Activated CD8-positive, alpha-beta memory T cell treated with anti-CD3 and anti-CD28 coated beads for 4 hours (primary cell): ENCODE measurements around the gene SATB2.

Experiments used
- DNase-seq, 2 donors: peaks; one replicate each; pipeline ENCODE4 v3.0.0-alpha.2; 2020; ENCODE audit warnings: low read depth in 2 of 2

SATB2 gene

GRCh38 chr2:199405241-199405640 is 52.5 kb downstream of the SATB2 start:
- DNase-seq: no peak

- no peak for DNase-seq
Observed at GRCh38 chr2:199404841-199405240, 52.9 kb downstream of the SATB2 start.

- no peak for DNase-seq
Observed at GRCh38 chr2:199395311-199395710, 62.4 kb downstream of the SATB2 start.

GRCh38 chr2:199392363-199392762 is 65.4 kb downstream of the SATB2 start:
- DNase-seq: no peak

GRCh38 chr2:199388728-199389268 is 68.9 kb downstream of the SATB2 start:
- DNase-seq: no peak

- no peak for DNase-seq
Observed at GRCh38 chr2:199384043-199384442, 73.7 kb downstream of the SATB2 start.

GRCh38 chr2:199383021-199383420 is 74.7 kb downstream of the SATB2 start:
- no peak for DNase-seq

- DNase-seq: no peak
Observed at GRCh38 chr2:199382091-199382490, 75.6 kb downstream of the SATB2 start.

- DNase-seq: no peak
Observed at GRCh38 chr2:199381531-199381930, 76.2 kb downstream of the SATB2 start.

- no peak for DNase-seq
Observed at GRCh38 chr2:199378948-199379650, 78.6 kb downstream of the SATB2 start.

- no peak for DNase-seq
Observed at GRCh38 chr2:199370150-199370780, 87.5 kb downstream of the SATB2 start.

GRCh38 chr2:199366406-199366805 is 91.3 kb downstream of the SATB2 start:
- no peak for DNase-seq

- no peak for DNase-seq
Observed at GRCh38 chr2:199364153-199364552, 93.6 kb downstream of the SATB2 start.

GRCh38 chr2:199356412-199356811 is 101.3 kb downstream of the SATB2 start:
- DNase-seq: no peak

GRCh38 chr2:199348871-199349270 is 108.9 kb downstream of the SATB2 start:
- no peak for DNase-seq

GRCh38 chr2:199344012-199344411 is 113.7 kb downstream of the SATB2 start:
- no peak for DNase-seq

- DNase-seq: no peak
Observed at GRCh38 chr2:199342334-199342733, 115.4 kb downstream of the SATB2 start.

- DNase-seq: no peak
Observed at GRCh38 chr2:199341123-199341522, 116.6 kb downstream of the SATB2 start.

GRCh38 chr2:199339891-199340605 is 117.7 kb downstream of the SATB2 start:
- no peak for DNase-seq

- DNase-seq: no peak
Observed at GRCh38 chr2:199336546-199336945, 121.2 kb downstream of the SATB2 start.

GRCh38 chr2:199335502-199335901 is 122.2 kb downstream of the SATB2 start:
- no peak for DNase-seq

- DNase-seq: no peak
Observed at GRCh38 chr2:199329466-199329865, 128.3 kb downstream of the SATB2 start.

- DNase-seq: no peak
Observed at GRCh38 chr2:199329031-199329430, 128.7 kb downstream of the SATB2 start.
